ENCODE data around the gene PPFIBP1.
"Not testable (repeated sequence)": the region's sequence is repeated elsewhere in the genome, so short reads cannot be mapped to it uniquely, and the experiment has no call there.

Gene PPFIBP1

DNA sequence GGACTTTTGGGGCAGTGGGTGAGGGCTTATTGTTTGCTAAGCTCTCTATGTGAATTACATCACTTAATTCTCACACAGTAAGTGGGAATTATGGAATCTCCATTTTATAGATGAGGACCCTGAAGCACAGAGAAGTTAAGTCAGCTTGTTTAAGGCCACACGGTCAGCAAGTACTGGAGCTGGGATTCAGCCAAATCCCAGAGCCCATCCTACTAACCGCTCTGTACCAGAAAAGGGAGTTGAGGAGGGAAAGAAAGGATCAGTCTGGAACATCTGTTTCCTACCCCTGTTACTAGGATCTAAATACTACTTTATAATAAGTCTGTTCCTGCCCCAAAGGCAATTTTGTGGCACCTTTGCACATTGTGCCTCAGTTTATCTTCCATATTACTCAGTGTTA, 42.6 kb downstream of the PPFIBP1 start:
- DNase-seq (ENCODE audit: low spot score) = no peak

- DNase-seq (ENCODE audit: low spot score) = peak; percentile 29
Measured at GRCh38 chr12:27571463-27571862, 47.5 kb downstream of the PPFIBP1 start.

- DNase-seq (ENCODE audit: low spot score) = no peak
Measured at GRCh38 chr12:27572486-27573255, 48.7 kb downstream of the PPFIBP1 start.

DNA sequence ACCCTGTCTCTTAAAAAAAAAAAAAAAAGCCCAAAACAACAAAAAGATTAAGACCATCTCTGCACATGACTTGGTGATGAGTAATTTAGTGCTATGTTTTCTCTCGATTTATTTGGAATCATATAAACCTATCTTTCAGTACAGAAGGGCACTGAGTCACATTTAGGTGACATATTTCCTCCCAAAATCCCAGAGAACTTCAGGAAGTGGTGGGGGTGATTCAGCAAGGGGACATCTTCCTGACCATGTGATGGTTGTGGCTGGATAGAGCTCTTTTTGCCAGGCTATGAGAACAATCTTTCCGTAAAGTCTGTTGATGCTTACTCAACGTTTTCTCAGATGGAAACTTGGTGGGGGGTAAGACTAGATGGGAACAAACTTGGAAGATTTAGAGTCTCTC, 50.0 kb downstream of the PPFIBP1 start:
- peak; percentile 69 for DNase-seq (ENCODE audit: low spot score)

GRCh38 chr12:27575090-27575761, 51.2 kb downstream of the PPFIBP1 start:
- no peak for DNase-seq (ENCODE audit: low spot score)

DNA sequence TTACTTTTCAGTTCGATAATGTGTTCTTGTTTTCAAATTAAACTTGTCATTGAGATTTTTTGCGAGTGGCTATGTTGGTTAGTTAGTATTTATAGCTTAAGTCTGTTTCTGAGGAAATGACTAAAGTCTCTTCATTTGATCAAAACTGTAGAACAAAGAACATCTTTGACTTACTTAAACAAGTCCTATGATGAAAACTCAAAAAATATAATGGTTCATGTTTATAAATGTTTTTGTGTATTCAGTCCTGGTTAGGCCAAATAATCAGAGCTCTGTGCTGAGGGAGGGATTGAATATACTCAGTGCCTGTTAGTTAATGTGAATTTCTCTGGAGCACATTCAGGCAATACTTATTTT, 51.7 kb downstream of the PPFIBP1 start:
- DNase-seq (ENCODE audit: low spot score) = no peak

DNA sequence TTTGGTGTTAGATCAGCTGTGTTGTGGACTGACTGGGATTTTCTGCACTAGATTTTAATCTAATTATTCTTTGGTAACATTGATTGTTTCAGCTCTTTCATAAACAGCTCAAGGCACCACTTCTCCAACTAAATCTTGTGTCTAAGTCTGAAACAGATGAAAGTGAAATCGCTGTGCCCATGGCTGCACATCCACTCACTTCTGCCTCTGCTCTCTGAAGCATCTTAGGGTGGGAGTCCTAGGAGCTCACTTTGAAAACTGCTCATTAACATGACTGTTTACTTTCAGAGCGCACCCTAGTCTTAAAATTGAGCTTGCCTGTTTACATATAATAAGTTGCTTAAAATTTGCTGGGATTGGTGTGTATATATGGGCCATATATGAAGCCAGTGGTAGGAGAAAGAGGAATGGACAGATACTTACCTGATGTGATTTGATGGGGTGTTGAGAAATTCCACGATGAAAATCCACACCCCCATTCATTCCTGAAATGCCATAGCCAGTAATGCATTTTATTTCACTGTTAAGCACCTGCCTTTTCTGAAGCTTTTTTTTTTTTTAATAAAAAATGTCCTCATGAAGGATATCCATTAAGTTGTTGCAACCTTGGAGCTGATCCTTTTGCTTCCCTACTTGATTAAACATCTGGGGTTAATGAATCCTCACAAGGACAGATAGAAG, 52.8 kb downstream of the PPFIBP1 start:
- no peak for DNase-seq (ENCODE audit: low spot score)

GRCh38 chr12:27577688-27578087, 53.7 kb downstream of the PPFIBP1 start:
- DNase-seq (ENCODE audit: low spot score) = no peak

DNA sequence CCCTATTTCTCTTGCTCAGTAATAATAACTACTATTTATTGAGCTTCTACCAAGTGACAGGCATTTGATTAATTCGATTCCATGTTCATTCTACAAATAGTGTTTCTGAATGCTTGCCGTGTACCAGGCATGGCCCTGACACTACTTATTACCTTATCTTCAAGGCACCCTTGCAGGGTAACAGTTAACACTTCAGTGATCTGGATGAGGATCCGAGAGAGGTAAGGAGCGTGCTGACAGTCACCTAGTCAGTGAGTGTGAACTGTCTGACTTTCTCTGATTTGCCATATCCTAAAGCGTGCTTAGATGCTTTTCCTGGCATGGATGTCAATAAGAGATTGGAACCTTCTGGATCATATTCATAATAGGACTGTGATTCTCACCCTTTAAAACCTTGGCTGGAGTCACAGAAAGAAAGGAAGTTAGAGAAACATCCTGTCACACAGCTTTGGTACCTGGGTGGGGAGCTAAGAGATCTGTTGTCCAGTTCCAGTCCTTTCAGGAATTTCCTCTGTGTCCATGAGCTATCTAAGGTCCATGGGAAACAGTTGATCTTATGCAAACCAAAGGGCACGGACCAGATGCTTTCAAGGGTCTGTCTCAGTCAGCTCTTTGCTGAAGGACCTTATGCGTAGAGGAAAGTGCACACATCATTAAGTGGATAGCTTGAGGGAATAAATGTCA, 54.8 kb downstream of the PPFIBP1 start:
- DNase-seq (ENCODE audit: low spot score) = no peak

- no peak for DNase-seq (ENCODE audit: low spot score)
Measured at GRCh38 chr12:27580561-27581330, 56.7 kb downstream of the PPFIBP1 start.

GRCh38 chr12:27581331-27581671, 57.3 kb downstream of the PPFIBP1 start:
- not testable (repeated sequence) for DNase-seq (ENCODE audit: low spot score)

GRCh38 chr12:27581833-27582232, 57.8 kb downstream of the PPFIBP1 start:
- not testable (repeated sequence) for DNase-seq (ENCODE audit: low spot score)

DNA sequence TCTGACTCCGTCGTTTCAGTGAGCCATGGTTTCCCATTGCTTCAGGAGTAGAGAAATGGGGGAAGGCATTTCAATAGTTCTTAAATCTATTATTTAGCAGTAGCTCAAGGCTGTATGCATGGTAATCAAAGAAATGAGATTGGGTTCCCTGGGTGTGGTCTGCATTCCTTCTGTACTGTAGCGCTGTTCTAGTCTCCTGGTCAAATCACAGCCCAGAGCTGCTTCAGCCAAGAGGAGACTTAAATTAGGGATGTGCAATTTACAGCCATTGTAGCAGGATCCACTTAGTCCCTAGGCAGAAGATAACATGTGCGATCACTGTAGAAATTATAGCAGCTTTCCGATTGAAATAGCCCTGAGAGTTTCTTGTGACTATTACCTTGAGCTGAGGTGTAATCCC, 58.4 kb downstream of the PPFIBP1 start:
- DNase-seq (ENCODE audit: low spot score) = not testable (repeated sequence)

DNA sequence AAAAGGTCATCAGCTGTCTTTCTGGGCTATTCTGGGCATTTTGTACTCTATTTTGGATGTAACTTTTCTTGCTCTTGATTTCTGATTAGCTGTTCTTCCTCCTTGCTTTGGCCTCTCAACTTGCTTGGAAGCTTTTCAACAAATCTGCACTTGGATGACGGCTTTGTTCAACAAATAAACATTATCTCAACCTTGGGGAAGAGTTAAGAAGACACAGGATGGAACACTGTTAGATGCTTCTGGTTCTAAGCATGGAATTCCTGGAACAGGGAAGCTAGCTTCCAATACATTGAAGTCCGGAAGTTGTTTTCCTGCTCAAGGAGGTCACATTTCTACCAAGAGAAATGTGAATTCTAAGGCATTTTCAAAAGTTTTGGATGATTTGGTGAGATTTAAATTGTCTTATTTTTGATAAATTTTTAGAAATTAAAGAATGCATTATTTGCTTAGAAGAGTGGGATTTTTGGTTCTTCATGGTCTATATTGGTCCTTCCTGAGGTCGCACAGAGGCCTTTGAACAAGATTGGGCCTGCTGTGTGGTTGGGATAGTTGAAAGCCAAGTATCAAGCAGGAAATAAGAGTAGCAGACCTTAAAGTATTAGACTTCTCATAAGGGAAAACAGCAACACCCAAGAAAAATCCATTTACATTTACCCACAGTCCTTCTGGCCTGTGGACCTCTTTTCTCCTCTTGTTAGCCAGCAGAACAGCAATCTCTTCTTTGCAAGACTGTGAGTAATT, 59.2 kb downstream of the PPFIBP1 start:
- DNase-seq (ENCODE audit: low spot score) = no peak

- no peak for DNase-seq (ENCODE audit: low spot score)
Measured at GRCh38 chr12:27583981-27584380, 60.0 kb downstream of the PPFIBP1 start.

- no peak for DNase-seq (ENCODE audit: low spot score)
Measured at GRCh38 chr12:27585739-27586265, 61.8 kb downstream of the PPFIBP1 start.

GRCh38 chr12:27588075-27588730, 64.2 kb downstream of the PPFIBP1 start:
- DNase-seq (ENCODE audit: low spot score) = not testable (repeated sequence)

GRCh38 chr12:27588776-27589175, 64.8 kb downstream of the PPFIBP1 start:
- no peak for DNase-seq (ENCODE audit: low spot score)

DNA sequence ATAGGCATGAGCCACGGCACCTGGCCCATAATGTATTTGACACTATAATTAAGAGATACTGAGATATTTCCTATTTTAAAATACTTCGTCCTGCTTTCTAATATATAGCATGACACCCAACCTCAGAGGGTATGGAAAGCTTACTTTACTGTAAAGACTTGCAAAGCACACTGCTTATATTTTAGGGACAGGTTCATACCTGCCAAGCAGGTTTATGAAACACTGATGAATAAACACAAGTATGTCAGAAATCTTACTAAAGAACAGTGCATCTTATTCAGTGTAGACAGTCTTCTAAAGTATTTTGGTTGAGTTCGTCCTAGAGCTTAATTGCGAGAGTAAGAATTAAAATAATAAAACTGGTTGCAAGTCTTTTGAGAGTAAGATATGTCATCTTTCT, 65.4 kb downstream of the PPFIBP1 start:
- no peak for DNase-seq (ENCODE audit: low spot score)

- DNase-seq (ENCODE audit: low spot score) = not testable (repeated sequence)
Measured at GRCh38 chr12:27591698-27592097, 67.7 kb downstream of the PPFIBP1 start.

Measured in LoVo (cell line).